NCI-H345 treated with DMSO at 0.1 percent for 48 hours (cell line): Measurements from ENCODE around the gene AURKB.
"Not testable (repeated sequence)": the region's sequence is repeated elsewhere in the genome, so short reads cannot be mapped to it uniquely, and the experiment has no call there.

Experiments used
- DNase-seq: peaks from one replicate; lab custom pipeline; 2025; ENCODE audit not compliant: unreplicated experiment; lab: John Stamatoyannopoulos, UW

Gene AURKB

DNA sequence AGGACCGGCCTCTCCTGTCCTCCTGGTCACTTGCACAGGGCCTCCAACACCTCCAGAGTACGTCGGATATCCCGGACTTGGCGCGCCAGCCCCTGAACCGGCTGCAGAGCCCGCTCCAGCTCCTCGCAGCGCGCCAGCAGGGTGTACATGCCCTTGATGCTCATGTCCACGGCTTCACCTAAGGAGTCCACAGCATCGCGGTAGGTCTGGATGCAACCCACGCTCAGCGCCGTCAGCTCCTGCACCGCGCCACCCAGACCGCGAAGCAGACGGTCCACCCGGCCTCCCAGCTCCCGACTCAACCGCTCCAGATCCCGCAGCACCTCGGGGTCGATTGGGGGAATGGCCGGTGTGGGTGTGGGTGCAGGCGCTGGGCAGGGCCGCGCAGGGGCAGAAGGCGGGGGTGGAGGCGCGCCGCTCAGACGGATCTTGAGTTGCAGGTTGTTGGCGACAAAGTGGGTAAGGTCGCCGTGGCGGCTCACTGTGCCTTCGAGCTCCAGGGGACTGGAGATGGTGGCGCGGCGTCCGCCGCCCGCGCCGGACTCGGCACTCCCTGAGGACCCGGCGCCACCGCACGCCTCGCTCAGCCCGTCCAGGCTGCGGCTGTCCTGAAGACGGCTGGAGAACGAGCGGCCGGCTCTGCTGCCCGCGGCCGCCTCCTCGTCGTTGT lies 21.2 kb downstream of the AURKB start:
- no peak for DNase-seq

DNA sequence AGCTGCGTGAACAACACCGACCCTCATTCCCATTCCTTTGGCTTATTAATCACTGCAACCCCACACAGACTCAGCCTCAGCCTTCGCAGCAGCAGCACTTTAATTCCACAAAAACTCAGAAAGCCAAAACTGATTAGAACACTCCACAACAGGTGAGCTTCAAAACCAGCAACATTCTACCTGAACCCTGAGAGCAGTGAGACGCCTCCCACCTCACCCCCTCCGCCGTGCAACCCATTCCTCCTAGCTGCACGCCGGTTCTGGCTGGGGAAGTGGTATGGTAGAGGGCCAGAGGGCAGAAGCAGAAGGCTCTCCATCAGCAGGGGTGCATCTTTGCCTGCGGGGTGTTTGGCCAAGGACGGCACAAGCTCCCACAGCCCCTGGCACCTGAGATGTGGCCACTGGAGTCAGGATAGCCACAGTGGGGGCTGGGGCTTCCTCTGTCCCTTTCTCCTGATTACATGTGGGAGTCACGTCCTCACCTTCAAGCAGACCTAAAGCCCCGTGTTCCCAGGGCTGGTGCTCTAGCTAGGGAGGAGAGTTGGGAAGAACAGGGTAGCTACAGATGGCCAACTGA lies 22.0 kb downstream of the AURKB start:
- no peak for DNase-seq

GRCh38 chr17:8187517-8188262 lies 22.7 kb downstream of the AURKB start:
- peak; percentile 87 for DNase-seq

DNA sequence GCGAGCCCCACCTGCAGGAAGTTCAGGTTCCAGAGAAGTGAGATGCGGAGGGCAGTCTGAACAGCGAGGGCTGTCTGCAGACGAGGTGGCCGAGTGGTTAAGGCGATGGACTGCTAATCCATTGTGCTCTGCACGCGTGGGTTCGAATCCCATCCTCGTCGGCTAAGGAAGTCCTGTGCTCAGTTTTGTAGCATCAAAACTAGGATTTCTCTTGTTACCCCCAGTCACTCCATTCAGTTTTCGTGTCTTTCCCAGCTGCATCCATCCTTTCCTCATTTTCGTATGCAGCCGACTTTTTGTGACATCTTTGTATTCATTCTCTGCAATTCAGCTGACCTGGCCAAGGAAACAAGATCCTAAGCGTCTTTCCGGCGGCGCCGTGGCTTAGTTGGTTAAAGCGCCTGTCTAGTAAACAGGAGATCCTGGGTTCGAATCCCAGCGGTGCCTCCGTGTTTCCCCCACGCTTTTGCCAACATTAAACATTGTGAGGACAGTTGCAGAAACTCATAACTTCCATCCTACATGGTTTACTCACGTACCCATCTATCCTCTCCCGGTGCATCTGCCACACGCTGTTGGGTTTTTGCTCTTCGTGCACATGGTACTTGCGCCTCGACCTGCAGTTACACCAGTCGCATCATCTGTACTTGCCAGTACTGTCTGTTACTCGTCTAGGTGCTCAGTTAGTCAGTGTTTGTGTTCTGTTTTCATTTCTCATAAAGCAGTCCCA lies 23.4 kb downstream of the AURKB start:
- peak; percentile 71 for DNase-seq

DNA sequence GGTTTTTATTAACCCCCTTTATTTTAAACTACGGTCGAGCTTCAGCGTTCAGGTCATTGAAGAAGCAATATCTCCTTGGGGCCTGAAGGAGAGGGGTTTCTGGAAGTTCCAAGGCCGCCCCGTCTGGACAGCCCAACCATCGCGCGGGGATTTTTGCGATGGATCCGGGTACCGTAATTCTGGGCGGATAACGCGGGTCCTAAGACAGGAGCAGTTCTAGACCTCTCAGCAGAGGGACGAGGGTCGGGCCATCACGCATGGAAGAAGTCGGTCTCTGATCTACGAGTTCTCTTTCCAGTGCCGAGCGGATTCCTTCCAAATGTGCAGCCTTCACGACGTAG lies 24.0 kb downstream of the AURKB start:
- no peak for DNase-seq

DNA sequence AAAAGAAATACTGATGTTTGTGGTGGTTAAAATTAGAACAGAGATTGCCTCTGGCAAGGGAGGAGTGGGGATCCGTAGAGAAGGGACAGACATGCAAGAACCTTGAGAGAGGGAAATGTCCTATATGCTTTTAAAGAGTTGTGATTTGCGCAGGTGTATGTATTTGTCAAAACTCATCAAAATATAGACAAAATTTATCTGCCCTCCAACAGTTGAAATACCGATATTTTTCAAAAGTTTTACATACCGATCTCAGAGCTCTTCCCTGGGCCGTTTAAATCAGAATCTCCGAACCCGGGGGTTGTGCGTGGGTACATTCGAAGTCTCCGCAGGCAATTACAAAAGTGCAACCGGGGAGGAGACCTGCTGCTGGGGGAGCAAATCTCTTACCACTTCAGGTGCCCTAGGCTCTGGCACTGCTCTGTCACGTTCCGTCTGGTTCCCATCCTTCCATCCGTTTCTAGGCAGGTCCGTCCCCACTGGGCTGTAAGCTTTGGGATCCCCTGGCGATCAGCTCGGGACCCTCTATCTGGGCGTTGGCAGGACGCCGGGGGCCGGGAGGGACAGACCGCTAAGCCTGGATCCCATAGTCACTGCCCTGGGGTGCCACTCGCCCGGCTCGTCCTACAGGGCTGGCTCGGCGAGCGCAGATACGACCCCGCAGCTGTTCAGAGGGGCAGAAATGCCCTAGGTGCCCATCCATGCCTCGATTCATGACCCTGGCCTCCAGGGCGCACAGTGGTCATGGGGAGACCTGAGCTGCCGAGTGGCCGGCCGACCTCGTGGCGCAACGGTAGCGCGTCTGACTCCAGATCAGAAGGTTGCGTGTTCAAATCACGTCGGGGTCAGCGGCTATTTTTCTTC lies 24.6 kb downstream of the AURKB start:
- peak; percentile 63 for DNase-seq

GRCh38 chr17:8176998-8177731 lies 33.2 kb downstream of the AURKB start:
- no peak for DNase-seq

DNA sequence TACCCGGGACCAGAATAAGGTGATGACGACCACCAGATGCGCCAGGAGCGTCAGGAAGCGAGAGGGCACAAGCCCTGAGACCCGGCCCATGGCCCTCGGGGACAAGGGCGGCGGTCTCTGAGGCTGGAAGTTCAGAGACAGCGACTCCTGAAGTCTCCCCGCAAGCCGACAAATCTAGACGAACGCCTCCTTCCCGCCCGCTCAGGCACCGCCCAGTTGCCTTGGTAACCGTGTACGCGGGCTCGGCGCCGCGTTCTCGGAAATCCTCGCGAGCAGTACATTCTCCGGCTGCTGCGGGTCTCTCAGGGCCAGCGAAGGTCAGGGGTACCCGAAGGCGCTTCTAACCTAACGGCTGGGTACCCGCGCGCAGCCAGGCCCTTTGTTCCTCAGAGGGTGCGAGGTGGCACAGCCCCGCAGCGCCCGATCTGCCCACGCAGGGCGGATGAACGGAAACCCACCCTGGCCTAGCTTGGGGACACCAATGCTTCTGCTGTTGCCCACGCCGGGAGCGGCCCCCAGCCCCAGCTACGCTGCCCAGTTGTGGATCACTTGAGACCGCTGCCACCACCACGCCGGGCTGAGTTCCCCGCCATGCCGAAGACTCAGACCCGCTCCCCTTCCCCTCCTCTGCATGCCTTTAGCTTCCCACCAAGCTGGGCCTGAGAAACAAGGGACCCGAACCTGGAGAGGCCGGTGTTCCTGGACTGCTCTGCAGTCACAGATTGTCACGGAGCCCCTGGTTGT lies 34.0 kb downstream of the AURKB start, which contains the start of gene TMEM107:
Gene TMEM107, minus strand, starts transcription at position 184 of the 744 bp plus-strand sequence. Its CDS starts 94 bp downstream, at position 90.
- peak; percentile 64 for DNase-seq

DNA sequence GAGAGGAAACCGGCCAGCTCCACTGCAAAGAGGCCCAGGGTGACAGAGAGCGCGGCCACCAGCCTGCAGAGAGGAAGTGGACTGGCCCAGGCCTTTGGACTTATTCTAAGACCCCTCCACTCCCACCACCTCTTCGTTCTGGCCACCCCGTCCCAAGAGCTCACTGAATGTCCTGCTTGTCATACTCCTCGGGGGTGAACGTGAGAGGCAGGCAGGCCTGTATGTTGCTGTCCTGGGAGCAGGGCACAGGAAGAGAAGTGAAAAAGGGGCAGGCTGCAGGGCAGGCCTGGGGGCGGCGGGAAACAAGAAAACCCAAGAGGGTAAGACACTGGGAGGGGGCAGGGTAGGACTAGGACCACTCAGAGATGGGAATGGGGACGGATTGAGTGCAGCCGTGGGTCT lies 34.6 kb downstream of the AURKB start:
- DNase-seq: no peak

GRCh38 chr17:8173871-8174322 lies 36.5 kb downstream of the AURKB start:
- no peak for DNase-seq

GRCh38 chr17:8173056-8173870 lies 37.1 kb downstream of the AURKB start:
- peak; percentile 83 for DNase-seq

GRCh38 chr17:8170186-8170585 lies 40.2 kb downstream of the AURKB start:
- not testable (repeated sequence) for DNase-seq

DNA sequence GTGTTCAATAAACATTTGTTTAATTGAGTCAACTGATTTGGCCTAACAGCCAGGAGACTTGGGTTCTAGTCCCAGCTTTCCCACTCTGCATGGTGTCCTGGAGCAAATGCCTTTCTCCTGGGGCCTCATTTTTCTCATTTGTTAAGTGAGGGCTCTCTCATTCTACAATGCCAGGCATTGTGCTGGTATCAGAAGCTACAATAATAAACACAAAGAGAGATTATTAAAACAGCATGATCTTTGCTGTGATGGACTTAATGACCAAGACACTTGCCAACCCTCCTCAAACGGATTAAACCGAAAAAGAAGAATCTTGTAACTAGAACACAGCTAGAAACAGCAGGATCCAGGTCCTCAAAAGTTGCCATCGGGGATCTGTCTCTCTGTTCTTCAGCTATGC lies 42.8 kb downstream of the AURKB start:
- DNase-seq: no peak

DNA sequence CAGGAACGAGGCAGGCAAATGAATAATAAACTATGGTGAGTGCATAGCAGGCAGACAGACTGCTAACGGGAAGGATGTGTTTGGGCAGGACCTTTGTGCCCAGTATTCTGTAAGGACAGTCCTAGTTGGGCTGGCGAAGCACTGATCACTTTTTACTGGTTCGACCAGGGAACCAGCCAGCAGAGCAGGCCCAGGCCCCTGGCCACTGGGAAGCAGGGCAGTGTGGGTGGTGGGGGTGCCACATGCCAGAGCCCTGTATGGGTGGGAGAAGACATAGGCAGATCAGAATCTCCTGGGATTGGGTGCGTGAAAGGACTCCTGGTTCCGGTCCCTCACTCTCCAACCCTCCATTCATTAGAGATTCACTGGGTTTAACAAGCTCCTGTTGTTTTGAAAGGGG lies 43.6 kb downstream of the AURKB start:
- DNase-seq: no peak

DNA sequence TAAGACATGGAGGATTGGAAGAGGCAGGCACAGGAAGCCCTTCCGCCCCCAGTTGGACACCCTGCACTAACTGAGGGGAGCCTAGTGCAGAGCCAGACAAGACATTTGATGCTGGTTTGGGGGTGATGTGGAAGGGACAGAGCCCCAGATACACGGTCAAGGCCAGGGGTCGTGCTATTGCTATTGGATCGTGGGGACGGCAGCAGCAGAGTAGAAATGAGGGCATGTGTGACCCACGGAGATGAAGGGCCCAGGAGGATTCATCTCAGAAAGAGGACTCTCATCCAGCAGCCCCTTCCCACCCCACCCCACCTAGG lies 45.6 kb downstream of the AURKB start:
- DNase-seq: no peak

DNA sequence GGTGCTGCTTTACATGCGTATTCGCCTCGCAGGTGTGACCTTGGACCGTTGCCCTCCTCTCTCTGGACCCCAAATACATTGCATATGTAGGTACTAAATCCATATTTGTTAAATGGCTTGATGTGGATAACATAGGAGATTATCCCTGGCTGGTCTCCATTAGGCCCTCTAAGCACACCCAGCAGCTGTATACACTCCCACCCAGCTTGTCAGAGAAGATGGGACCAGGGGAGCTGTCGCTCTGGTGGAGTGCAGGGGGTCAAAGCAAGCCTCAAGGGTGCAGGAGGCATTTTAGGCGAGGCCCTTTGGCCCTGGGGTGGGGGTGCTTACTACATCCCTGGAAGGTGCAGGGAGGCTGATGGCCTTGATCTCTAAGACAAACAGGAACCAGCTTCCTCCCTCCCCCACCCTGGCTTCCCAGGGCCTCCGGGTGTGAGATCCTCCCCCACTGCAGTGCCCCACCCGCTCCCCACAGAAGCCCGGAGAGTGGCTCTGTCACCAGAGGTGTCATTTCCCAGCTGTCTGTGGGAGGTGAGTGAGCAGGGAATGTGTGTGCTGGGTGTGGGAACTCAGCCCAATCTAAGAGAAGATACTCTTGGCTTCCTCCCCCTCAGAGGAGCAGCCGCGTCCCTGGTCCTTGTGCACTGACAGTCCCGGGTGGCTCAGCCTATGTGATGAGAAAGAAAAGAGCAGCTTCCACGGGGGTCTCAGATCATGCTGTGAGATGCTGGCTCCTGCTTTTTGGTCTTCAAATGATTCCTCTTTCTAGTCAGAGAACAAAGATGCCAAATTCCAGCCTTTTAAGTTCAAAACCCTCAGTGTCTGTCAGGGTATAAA lies 46.2 kb downstream of the AURKB start:
- DNase-seq: no peak
